ENCODE results near the gene HPSE2. TPM values are rescaled to one million over a fixed set of nuclear protein-coding genes. Genes with fewer than 3 reads are reported as not detected.

Gene HPSE2
- total RNA-seq, 4 donors from 2014 or later = not detected

DNA sequence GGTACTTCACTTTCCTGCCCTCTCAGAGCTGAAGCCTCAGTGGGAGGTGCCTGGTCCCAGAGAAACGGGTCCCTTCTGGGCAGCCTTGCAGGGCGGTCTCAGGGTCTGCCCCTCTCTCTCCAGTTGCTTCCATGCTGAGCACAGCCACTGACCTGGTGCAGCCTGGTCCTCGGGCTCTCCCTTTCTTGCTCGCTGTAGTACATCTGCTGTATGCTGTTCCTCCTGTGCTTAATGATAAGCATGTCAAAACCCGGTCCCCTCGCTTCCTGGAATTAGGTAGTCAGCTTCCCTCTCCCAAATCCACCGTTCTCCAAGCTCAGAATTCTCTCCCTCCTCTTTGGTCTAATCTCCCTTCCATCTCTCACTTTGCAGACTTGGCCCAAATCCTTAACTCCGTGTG, 777.9 kb downstream of the HPSE2 start:
- intact Hi-C loops (cut with DNase I) = no loop called here
- Histone ChIP-seq H3K36me3 (no peaks in the 10 kb centered on the region), H3K4me1 (peaks cover 0 to 4% of the 10 kb centered on the region in 2 donors), H3K27me3 (no peaks in the 10 kb centered on the region), H3K27ac (no peak overlapping the region), H3K4me3 (replicated peaks in 1 of 3) (no peak overlapping the region), H3K9me3 (no peaks in the 10 kb centered on the region)
- no peak for DNase-seq
- no peak for TF ChIP-seq CTCF (IDR thresholded peaks at IDR 0.05)
- no peak for TF ChIP-seq POLR2A (IDR thresholded peaks at IDR 0.05)
- 35 to 50% methylated on average over 7 to 8 of the region's 8 CpGs for WGBS, 2 donors

DNA sequence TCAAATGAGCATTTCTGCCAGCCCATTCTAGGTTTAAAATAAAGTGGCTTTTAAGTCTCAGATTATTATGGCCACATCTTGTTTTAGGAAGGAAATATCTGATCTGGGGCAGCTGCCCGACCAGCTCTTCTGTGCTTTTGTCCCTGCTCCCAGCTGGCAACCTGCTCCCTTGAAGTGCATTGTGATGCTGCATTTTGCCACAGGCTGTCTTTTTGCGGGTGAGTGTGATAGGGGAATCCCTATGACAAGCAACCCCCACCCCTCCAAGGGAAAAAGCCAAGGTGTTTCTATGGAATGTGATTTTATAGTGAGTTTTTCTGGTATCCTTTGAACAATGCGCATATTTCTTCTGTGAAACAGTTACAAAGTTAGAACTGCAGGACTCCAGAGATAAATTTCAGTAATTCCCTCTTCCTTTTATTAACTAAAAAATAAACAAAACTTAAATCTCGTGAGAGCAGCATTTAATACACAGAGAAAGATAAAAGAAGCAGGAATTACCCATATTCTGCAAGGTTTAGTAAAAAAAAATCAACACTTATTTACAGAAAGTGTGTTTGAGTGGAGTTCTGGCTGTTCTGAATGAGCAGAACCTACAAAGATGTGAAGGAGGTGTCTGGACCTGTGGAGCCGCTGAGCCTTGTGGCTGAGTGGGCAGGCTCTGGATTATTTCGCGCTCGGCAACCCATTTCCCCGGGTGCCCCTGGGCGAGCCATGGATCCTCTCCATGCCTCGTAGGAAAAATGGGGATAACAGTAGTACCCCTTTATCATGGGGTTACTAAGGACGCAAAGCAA, 778.8 kb downstream of the HPSE2 start:
- WGBS, 2 donors = 65 to 80% methylated on average over 12 of the region's 12 CpGs
- Histone ChIP-seq H3K4me3 (replicated peaks in 1 of 3) (no peak overlapping the region), H3K4me1 (peaks cover 0 to 4% of the 10 kb centered on the region in 2 donors), H3K27ac (no peak overlapping the region), H3K9me3 (no peaks in the 10 kb centered on the region), H3K27me3 (no peaks in the 10 kb centered on the region), H3K36me3 (no peaks in the 10 kb centered on the region)
- intact Hi-C loops (cut with DNase I) = no loop called here
- no peak for DNase-seq
- TF ChIP-seq POLR2A (IDR thresholded peaks at IDR 0.05) (no peak), CTCF (IDR thresholded peaks at IDR 0.05) (no peak)

- Histone ChIP-seq H3K9me3 (no peaks in the 10 kb centered on the region), H3K27me3 (no peaks in the 10 kb centered on the region), H3K36me3 (no peaks in the 10 kb centered on the region), H3K27ac (no peak overlapping the region), H3K4me1 (peaks cover 0 to 1% of the 10 kb centered on the region in 2 donors), H3K4me3 (replicated peaks in 1 of 3) (no peak overlapping the region)
- intact Hi-C loops (cut with DNase I) = no loop called here
- no peak for TF ChIP-seq POLR2A (IDR thresholded peaks at IDR 0.05)
- TF ChIP-seq CTCF (IDR thresholded peaks at IDR 0.05) = no peak
- DNase-seq = no peak
- WGBS, 2 donors = 89 to 93% methylated on average over 4 of the region's 4 CpGs
These were observed 779.5 kb downstream of the HPSE2 start for GRCh38 chr10:98456043-98456570.

DNA sequence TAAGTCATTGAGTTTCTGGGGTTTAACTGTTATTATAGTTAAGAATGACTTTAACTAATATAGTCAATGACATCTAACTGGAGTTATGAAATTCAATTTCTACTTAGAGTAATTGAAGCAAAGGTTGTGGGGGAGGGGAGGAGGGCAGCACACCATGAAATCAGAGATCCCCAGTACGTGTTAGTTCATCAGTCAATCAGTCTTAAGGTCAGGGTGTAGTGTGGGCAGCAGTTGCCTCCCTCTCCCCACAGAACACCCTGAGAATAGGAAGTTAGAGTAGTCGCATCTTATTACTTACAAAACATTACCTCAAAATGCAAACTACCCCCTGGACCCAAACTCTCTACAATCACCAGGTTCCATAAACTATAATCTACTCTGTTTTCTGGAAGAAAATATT, 781.9 kb downstream of the HPSE2 start:
- intact Hi-C loops (cut with DNase I) = no loop called here
- Histone ChIP-seq H3K36me3 (no peaks in the 10 kb centered on the region), H3K27me3 (no peaks in the 10 kb centered on the region), H3K27ac (no peak overlapping the region), H3K9me3 (no peaks in the 10 kb centered on the region), H3K4me1 (no peaks in the 10 kb centered on the region), H3K4me3 (replicated peaks in 1 of 3) (no peak overlapping the region)
- TF ChIP-seq POLR2A (IDR thresholded peaks at IDR 0.05) (no peak), CTCF (IDR thresholded peaks at IDR 0.05) (no peak)
- DNase-seq = no peak
- WGBS, 2 donors = 72 to 83% methylated on average over 2 of the region's 2 CpGs

DNA sequence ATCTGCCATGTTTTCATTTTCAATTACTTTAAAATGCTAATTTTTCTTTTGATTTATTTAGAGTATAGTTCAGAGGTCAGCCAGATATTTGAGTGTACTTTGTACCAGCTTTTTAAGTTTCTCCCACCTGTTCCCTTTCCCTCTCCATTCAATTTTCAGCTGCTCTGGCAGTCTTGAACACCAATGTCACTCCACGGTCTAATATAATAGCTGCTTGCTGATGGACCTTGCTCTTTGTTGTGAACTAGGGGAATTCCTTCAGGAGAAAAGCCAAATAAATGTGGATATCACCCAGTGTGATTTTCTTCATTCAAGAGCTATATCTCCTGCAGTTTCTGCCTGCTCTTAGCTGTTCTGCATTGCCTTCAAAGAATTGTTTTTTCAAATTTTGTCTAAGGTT, 785.0 kb downstream of the HPSE2 start:
- peaks cover 7% of the 10 kb centered on the region in 2 donors for H3K4me1 ChIP-seq
- H3K9me3 ChIP-seq = no peaks in the 10 kb centered on the region
- no peak overlapping the region for H3K27ac ChIP-seq
- H3K4me3 ChIP-seq (replicated peaks in 1 of 3) = no peak overlapping the region
- intact Hi-C loops (cut with DNase I) = no loop called here
- no peaks in the 10 kb centered on the region for H3K27me3 ChIP-seq
- no peaks in the 10 kb centered on the region for H3K36me3 ChIP-seq
- 68 to 71% methylated on average over 1 of the region's 1 CpG for WGBS, 2 donors
- TF ChIP-seq POLR2A (IDR thresholded peaks at IDR 0.05) (no peak), CTCF (IDR thresholded peaks at IDR 0.05) (no peak)
- DNase-seq = no peak
